ENCODE data around the gene CHSY1.

GRCh38 chr15:101168898-101169494 is 82.9 kb downstream of the CHSY1 start:
- TF ChIP-seq, protein P1, sequence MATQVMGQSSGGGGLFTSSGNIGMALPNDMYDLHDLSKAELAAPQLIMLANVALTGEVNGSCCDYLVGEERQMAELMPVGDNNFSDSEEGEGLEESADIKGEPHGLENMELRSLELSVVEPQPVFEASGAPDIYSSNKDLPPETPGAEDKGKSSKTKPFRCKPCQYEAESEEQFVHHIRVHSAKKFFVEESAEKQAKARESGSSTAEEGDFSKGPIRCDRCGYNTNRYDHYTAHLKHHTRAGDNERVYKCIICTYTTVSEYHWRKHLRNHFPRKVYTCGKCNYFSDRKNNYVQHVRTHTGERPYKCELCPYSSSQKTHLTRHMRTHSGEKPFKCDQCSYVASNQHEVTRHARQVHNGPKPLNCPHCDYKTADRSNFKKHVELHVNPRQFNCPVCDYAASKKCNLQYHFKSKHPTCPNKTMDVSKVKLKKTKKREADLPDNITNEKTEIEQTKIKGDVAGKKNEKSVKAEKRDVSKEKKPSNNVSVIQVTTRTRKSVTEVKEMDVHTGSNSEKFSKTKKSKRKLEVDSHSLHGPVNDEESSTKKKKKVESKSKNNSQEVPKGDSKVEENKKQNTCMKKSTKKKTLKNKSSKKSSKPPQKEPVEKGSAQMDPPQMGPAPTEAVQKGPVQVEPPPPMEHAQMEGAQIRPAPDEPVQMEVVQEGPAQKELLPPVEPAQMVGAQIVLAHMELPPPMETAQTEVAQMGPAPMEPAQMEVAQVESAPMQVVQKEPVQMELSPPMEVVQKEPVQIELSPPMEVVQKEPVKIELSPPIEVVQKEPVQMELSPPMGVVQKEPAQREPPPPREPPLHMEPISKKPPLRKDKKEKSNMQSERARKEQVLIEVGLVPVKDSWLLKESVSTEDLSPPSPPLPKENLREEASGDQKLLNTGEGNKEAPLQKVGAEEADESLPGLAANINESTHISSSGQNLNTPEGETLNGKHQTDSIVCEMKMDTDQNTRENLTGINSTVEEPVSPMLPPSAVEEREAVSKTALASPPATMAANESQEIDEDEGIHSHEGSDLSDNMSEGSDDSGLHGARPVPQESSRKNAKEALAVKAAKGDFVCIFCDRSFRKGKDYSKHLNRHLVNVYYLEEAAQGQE (IDR thresholded peaks at IDR 0.05; ENCODE audit: low read depth) = no peak
- TF ChIP-seq RAD21 (IDR thresholded peaks at IDR 0.05; ENCODE audit: low read depth) (no peak), MAX (IDR thresholded peaks at IDR 0.05) (no peak), ZBTB7A (IDR thresholded peaks at IDR 0.05; ENCODE audit: low read depth) (no peak), CEBPB (IDR thresholded peaks at IDR 0.05) (no peak), YY1 (IDR thresholded peaks at IDR 0.05; ENCODE audit: low read depth) (no peak), TAF1 (IDR thresholded peaks at IDR 0.05; ENCODE audit: low read depth) (no peak), EP300 (IDR thresholded peaks at IDR 0.05; ENCODE audit: borderline replicate concordance) (no peak), EGR1 (IDR thresholded peaks at IDR 0.05) (no peak), TEAD4 (IDR thresholded peaks at IDR 0.05) (no peak), TCF12 (IDR thresholded peaks at IDR 0.05; ENCODE audit: low read depth) (no peak), FOXM1 (IDR thresholded peaks at IDR 0.05; ENCODE audit: borderline replicate concordance, low read depth) (no peak)

All from Ishikawa (cell line).